ENCODE results near the gene ANLN.

Gene ANLN

GRCh38 chr7:36415144-36415543, 25.5 kb downstream of the ANLN start:
- Histone ChIP-seq H3K4me2 (ENCODE audit: insufficient read depth, low read length) (no peak overlapping the region), H4K20me1 (ENCODE audit: insufficient read depth, low read length) (peaks cover 4% of the 10 kb centered on the region; the same call in 1 of the 2 replicates), H3K9me3 (ENCODE audit: insufficient read depth, low read length, severe bottlenecking) (no peaks in the 10 kb centered on the region), H3K79me2 (ENCODE audit: insufficient read depth, low read length) (peaks cover 10% of the 10 kb centered on the region; the same call in 1 of the 2 replicates), H3K4me3 (ENCODE audit: low read depth in 1 of 2, low read length in 2 of 2) (no peak overlapping the region), H3K9ac (ENCODE audit: low read depth, low read length) (no peak overlapping the region), H3K4me1 (ENCODE audit: insufficient read depth, low read length) (no peaks in the 10 kb centered on the region), H3K27me3 (ENCODE audit: insufficient read depth, low read length, poor library complexity) (no peaks in the 10 kb centered on the region), H3K36me3 (ENCODE audit: insufficient read depth, low read length) (peaks cover 94% of the 10 kb centered on the region), H3K27ac (ENCODE audit: low read length) (no peak overlapping the region), H2AFZ (ENCODE audit: low read depth, low read length) (no peak overlapping the region)
- no peak for ATAC-seq (ENCODE audit: insufficient read depth, low read depth)
- DNase-seq, result no peak
- no peak for TF ChIP-seq CTCF (IDR thresholded peaks at IDR 0.05; ENCODE audit: borderline replicate concordance, extremely low read depth, low read length, poor library complexity, severe bottlenecking)
- TF ChIP-seq EZH2 (IDR thresholded peaks at IDR 0.05; ENCODE audit: borderline replicate concordance, low read depth, low read length, severe bottlenecking), result no peak

GRCh38 chr7:36416251-36416650, 26.6 kb downstream of the ANLN start:
- TF ChIP-seq CTCF (IDR thresholded peaks at IDR 0.05; ENCODE audit: borderline replicate concordance, extremely low read depth, low read length, poor library complexity, severe bottlenecking) (no peak), EZH2 (IDR thresholded peaks at IDR 0.05; ENCODE audit: borderline replicate concordance, low read depth, low read length, severe bottlenecking) (no peak)
- H3K36me3 ChIP-seq (ENCODE audit: insufficient read depth, low read length), result peaks cover 94% of the 10 kb centered on the region
- H3K4me2 ChIP-seq (ENCODE audit: insufficient read depth, low read length), result no peak overlapping the region
- H3K27me3 ChIP-seq (ENCODE audit: insufficient read depth, low read length, poor library complexity), result no peaks in the 10 kb centered on the region
- DNase-seq (no peak), ATAC-seq (ENCODE audit: insufficient read depth, low read depth) (no peak)
- peaks cover 4% of the 10 kb centered on the region; the same call in 1 of the 2 replicates for H4K20me1 ChIP-seq (ENCODE audit: insufficient read depth, low read length)
- H3K79me2 ChIP-seq (ENCODE audit: insufficient read depth, low read length), result peaks cover 9% of the 10 kb centered on the region; the same call in 1 of the 2 replicates
- no peak overlapping the region for H3K27ac ChIP-seq (ENCODE audit: low read length)
- H3K9ac ChIP-seq (ENCODE audit: low read depth, low read length), result no peak overlapping the region
- no peak overlapping the region for H3K4me3 ChIP-seq (ENCODE audit: low read depth in 1 of 2, low read length in 2 of 2)
- no peak overlapping the region for H2AFZ ChIP-seq (ENCODE audit: low read depth, low read length)
- H3K4me1 ChIP-seq (ENCODE audit: insufficient read depth, low read length), result no peaks in the 10 kb centered on the region
- no peaks in the 10 kb centered on the region for H3K9me3 ChIP-seq (ENCODE audit: insufficient read depth, low read length, severe bottlenecking)

- TF ChIP-seq CTCF (IDR thresholded peaks at IDR 0.05; ENCODE audit: borderline replicate concordance, extremely low read depth, low read length, poor library complexity, severe bottlenecking), result no peak
- TF ChIP-seq EZH2 (IDR thresholded peaks at IDR 0.05; ENCODE audit: borderline replicate concordance, low read depth, low read length, severe bottlenecking), result no peak
- H3K27ac ChIP-seq (ENCODE audit: low read length), result no peak overlapping the region
- H3K36me3 ChIP-seq (ENCODE audit: insufficient read depth, low read length), result peaks cover 96% of the 10 kb centered on the region
- DNase-seq, result no peak
- H3K9ac ChIP-seq (ENCODE audit: low read depth, low read length), result no peak overlapping the region
- H3K79me2 ChIP-seq (ENCODE audit: insufficient read depth, low read length), result 0 out of 2 replicates have a peak, but pooled peaks cover 3% of the 10 kb centered on the region
- no peaks in the 10 kb centered on the region for H3K27me3 ChIP-seq (ENCODE audit: insufficient read depth, low read length, poor library complexity)
- H3K4me2 ChIP-seq (ENCODE audit: insufficient read depth, low read length), result no peak overlapping the region
- no peaks in the 10 kb centered on the region for H3K4me1 ChIP-seq (ENCODE audit: insufficient read depth, low read length)
- H4K20me1 ChIP-seq (ENCODE audit: insufficient read depth, low read length), result peaks cover 4% of the 10 kb centered on the region; the same call in 1 of the 2 replicates
- H2AFZ ChIP-seq (ENCODE audit: low read depth, low read length), result no peak overlapping the region
- H3K9me3 ChIP-seq (ENCODE audit: insufficient read depth, low read length, severe bottlenecking), result no peaks in the 10 kb centered on the region
- H3K4me3 ChIP-seq (ENCODE audit: low read depth in 1 of 2, low read length in 2 of 2), result no peak overlapping the region
- ATAC-seq (ENCODE audit: insufficient read depth, low read depth), result no peak
Observed at GRCh38 chr7:36420307-36420706, 30.6 kb downstream of the ANLN start.

- no peaks in the 10 kb centered on the region for H3K9me3 ChIP-seq (ENCODE audit: insufficient read depth, low read length, severe bottlenecking)
- ATAC-seq (ENCODE audit: insufficient read depth, low read depth) (no peak), DNase-seq (no peak)
- H3K4me2 ChIP-seq (ENCODE audit: insufficient read depth, low read length), result no peak overlapping the region
- no peak overlapping the region for H3K27ac ChIP-seq (ENCODE audit: low read length)
- no peak overlapping the region for H3K9ac ChIP-seq (ENCODE audit: low read depth, low read length)
- H3K36me3 ChIP-seq (ENCODE audit: insufficient read depth, low read length), result peaks cover 97% of the 10 kb centered on the region
- no peak for TF ChIP-seq CTCF (IDR thresholded peaks at IDR 0.05; ENCODE audit: borderline replicate concordance, extremely low read depth, low read length, poor library complexity, severe bottlenecking)
- TF ChIP-seq EZH2 (IDR thresholded peaks at IDR 0.05; ENCODE audit: borderline replicate concordance, low read depth, low read length, severe bottlenecking), result no peak
- no peak overlapping the region for H3K4me3 ChIP-seq (ENCODE audit: low read depth in 1 of 2, low read length in 2 of 2)
- H3K79me2 ChIP-seq (ENCODE audit: insufficient read depth, low read length), result no peaks in the 10 kb centered on the region
- peaks cover 4% of the 10 kb centered on the region; the same call in 1 of the 2 replicates for H4K20me1 ChIP-seq (ENCODE audit: insufficient read depth, low read length)
- H3K27me3 ChIP-seq (ENCODE audit: insufficient read depth, low read length, poor library complexity), result no peaks in the 10 kb centered on the region
- H2AFZ ChIP-seq (ENCODE audit: low read depth, low read length), result no peak overlapping the region
- no peaks in the 10 kb centered on the region for H3K4me1 ChIP-seq (ENCODE audit: insufficient read depth, low read length)
Observed at GRCh38 chr7:36422072-36422471, 32.4 kb downstream of the ANLN start.

Measured in DND-41 (cell line).